HG02870 (cell line): ENCODE data around the gene ATP6V1A.
A peak's percentile ranks its signal among the peaks of the same experiment; 100 is the strongest.
"Not testable (repeated sequence)": the region's sequence is repeated elsewhere in the genome, so short reads cannot be mapped to it uniquely, and the experiment has no call there.

Experiments used
- ATAC-seq: cut with Tn5 transposase; IDR thresholded peaks from one replicate; pipeline ENCODE4 v1.9.1; 2021; ENCODE audit warnings: mild to moderate bottlenecking, moderate library complexity; ENCODE audit not compliant: unreplicated experiment

ATP6V1A gene

DNA sequence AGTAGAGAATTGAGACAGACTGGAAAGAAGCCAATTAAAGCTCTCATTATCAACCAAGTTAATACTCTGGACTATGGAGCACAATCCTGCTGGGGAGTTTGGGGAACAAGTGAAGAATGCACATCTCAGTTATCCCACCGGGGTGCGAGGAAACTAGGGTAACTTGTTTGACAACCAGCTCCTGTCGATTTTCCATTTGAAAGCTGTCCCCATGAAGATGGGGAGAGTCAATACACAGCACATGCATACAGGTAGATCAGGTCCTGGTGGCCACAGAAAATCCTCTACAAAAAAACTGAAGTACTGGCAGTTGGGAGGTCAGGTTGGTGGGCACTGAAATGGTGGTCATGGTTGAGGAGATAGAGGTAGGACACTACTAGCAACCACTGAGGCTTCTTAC is 66.0 kb downstream of the ATP6V1A start:
- no peak for ATAC-seq

DNA sequence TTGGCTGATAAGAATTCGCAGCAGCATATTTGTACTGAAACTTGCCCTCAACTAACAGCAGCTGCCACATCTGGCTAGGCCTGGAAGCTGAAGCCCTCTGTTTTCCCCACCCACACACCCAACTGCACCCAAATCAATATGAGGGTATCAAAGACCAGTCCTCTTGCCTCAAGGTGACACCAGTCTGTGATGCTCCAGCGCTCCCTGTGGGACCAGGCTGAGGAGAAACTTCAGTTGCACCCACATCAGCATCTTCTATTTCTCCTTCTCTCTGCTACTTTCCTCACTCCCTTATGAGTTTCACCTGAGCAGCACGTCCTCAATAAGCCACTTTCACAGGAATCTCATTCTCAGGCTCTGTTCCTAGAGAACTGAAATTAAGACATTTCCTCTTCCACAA is 73.0 kb downstream of the ATP6V1A start:
- no peak for ATAC-seq

GRCh38 chr3:113825090-113825489 is 78.3 kb downstream of the ATP6V1A start:
- ATAC-seq = peak; percentile 79

- ATAC-seq = peak; percentile 31
Measured at GRCh38 chr3:113828600-113828999, 81.8 kb downstream of the ATP6V1A start.

DNA sequence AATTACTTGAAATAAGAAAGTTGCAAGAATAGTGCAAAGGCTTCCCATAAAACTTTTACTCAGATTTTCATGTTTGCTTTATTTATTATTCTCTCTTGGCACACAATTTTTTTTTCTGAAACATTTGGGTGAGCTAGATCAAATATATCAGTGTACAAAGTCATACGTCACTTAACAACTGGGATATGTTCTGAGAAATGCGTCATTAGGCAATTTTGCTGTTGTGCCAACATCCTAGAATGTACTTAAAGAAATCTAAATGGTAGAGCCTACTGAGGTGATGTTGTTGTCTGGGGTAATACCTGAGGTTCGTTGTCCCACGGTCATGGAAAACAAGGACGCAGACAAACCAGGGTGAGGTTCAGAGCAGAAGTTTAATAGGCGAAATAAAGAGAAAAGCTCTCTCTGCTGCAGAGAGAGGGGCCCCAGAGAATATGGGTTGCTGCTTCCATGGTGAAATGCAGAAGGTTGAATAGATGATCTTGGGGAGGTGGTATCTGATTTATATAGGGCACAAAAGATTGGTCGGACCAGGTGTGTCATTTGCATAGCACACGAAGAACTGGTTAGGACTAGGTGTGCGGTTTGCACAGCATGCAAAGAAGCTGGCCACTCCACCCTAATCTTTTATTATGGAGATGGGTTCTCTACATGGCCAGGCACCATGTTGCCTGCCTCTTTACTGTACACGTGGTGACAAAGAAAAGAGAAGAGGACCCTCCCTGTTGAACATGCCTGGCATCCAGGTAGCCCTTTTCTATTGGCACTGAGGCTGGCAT is 82.9 kb downstream of the ATP6V1A start:
- no peak for ATAC-seq

DNA sequence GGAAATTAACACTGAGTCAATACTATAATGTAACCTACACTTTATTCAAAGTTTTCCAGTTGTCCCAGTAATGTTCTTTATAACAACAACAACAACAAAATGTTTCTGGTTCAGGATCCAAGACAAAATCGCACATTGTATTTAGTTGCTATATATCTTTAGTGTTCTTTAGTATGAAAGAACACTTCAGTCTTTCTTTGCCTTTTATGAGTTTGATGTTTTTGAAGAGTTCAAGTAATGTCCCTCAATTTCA is 84.2 kb downstream of the ATP6V1A start:
- ATAC-seq = no peak

GRCh38 chr3:113832477-113833164 is 85.8 kb downstream of the ATP6V1A start:
- ATAC-seq = peak; percentile 47

DNA sequence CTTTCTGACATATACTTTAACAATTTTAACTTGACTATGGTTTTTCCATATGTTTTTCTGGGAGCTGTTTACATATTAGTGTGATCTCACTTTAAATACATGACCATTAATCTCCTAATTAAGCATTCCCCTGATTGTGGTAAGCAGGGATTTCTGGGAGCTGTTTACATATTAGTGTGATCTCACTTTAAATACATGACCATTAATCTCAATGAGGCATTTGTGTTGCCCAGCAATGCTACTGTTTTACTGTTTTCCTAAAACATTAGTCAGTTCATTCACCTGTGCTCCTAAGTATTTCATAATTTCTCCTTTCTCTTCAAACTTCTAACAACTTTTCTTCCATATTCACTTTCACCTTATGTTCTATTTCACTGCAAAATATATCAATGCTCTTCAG is 88.1 kb downstream of the ATP6V1A start:
- no peak for ATAC-seq

GRCh38 chr3:113838631-113839209 is 91.9 kb downstream of the ATP6V1A start, which contains the start of gene GRAMD1C:
Gene GRAMD1C, plus strand, starts transcription at chr3:113838788. Its CDS starts 122 bp downstream, at chr3:113838910.
- ATAC-seq = peak; percentile 94

DNA sequence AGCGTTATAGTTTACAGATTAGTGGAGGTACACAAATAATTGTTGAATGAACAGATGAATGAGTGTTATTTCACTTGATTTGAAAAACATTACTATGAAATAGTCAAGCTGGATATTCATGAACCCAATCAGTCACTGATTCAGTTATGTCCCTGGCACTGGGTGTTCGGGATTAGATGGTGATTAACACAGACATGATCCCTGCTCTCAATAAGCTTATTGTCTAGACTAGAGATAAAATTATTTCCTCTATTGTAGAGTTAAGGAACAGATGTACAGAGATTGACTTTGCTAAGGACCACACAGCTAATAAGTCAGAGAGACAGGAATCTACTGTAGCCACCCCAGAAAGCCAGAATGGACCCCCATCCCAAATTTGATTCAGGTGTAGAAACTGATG is 92.7 kb downstream of the ATP6V1A start:
- no peak for ATAC-seq

DNA sequence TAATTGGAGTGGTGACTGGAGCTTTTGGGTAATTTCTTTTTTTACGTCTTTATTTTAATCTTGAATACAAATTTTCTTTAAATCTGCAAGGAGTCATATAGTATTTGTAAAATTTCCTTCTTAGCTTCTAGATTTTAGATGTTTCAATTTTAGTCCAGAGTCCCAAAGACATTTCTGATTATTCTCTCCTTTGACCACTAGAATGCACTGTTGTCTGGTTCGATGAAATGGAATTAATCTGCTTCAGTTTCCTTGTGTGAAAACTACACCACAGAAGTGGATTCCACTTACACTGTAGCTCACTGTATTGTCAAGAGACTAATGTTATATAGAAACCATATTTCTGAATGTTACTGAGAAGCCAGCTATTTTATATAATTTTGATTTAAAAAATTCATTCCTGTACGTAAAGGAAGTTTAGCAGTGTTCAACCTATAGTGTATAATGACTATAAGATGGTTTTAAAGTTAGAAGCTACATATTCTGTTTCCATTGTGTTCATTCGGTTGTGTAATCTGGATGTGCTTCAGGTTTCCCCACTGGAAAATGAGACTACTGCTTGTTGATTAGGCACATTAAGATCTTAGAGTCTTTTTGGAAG is 97.9 kb downstream of the ATP6V1A start:
- ATAC-seq = no peak

DNA sequence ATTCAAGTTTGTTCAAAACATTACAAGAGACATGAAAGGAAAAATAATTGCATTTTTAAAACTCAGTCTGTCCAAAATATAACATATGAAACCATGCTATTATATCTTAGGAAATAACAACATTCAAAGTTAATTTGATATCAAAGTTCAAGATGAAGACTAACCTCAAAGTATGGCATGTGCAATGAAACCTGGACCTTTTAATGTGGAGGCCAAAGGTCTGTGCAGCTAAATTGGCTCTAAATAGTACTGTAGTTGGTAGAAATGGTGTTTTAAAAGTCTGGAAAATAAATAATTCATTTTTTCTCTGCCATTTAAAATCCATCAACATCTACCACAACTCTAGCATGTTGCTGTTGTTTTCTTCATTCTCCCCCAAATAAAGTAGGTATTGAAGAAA is 100.4 kb downstream of the ATP6V1A start:
- ATAC-seq = no peak

GRCh38 chr3:113847664-113848461 is 101.0 kb downstream of the ATP6V1A start:
- no peak for ATAC-seq

DNA sequence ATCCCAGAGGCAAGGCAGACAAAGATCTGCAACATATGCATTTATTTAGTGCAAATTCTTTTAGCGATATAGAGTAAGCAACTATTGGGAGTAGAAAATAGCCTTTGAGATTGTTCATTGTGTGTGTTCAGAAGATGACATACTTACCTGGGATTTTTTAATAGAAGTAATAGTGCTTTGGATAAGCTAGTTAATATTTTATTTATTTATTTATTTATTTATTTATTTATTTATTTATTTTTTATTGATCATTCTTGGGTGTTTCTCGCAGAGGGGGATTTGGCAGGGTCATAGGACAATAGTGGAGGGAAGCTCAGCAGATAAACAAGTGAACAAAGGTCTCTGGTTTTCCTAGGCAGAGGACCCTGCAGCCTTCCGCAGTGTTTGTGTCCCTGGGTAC is 102.2 kb downstream of the ATP6V1A start:
- not testable (repeated sequence) for ATAC-seq

DNA sequence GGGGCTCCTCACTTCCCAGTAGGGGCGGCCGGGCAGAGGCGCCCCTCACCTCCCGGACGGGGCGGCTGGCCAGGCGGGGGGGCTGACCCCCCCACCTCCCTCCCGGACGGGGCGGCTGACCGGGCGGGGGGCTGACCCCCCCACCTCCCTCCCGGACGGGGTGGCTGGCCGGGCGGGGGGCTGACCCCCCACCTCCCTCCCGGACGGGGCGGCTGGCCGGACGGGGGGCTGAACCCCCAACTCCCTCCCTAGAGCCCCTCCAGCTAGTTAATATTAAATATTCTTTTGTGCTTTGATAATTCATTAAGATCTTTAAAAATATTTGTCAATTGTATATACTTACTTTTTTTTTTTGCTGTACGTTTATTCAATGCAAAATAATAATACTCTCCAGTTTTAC is 103.0 kb downstream of the ATP6V1A start:
- not testable (repeated sequence) for ATAC-seq

DNA sequence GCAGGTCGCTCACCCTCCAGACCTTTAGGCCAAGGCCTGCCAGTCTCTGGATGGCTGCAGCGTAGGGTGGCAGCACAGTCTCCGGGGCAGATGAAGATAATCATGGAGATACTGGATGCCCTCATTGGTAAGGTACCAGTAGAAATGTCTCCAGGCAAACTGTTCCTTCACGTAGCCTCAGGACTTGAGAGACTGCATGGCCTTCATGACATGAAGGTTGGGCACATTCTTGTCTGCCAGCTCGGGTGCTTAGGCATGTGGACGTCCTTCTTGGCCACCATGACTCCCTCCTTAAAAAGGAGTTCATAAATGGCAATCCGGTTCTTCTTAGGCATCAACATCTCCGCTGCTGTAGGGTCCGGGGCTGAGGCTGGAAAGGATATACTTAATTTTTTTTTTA is 103.6 kb downstream of the ATP6V1A start:
- ATAC-seq = not testable (repeated sequence)

- no peak for ATAC-seq
Measured at GRCh38 chr3:113852506-113852905, 105.7 kb downstream of the ATP6V1A start.
